ENCODE data around the gene DNAJC8.

Gene DNAJC8

DNA sequence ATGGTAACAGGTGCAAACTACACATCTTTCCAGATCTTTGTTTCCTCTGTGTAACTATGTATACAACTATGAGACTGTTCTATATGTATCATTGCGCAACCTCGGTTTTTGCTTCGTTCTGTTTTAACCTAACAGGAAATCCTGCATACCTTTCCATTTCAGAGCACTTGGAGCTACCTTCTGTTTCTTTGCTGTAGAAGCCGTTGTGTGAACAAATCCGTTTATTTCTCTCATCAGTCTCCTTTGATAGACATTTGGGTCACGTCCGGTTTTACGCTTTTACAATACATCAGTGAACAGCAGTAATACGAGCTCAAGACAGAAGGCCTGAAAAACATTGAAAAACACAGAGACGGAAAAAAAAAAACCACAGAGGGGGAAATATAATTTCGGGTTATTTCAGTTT, 13.6 kb upstream of the DNAJC8 start:
- TF ChIP-seq CTCF (IDR thresholded peaks at IDR 0.05; ENCODE audit: low read depth, low read length, missing control alignments): no peak
- DNase-seq (ENCODE audit: low read depth): no peak
- in situ Hi-C loops (cut with HindIII; ENCODE audit: low sequenced_read_pairs): no loop called here
- peak overlapping the region; percentile 50 for H3K4me3 ChIP-seq (ENCODE audit: low read depth, low read length)

GRCh38 chr1:28244549-28245251, 11.9 kb upstream of the DNAJC8 start:
- no peak for TF ChIP-seq CTCF (IDR thresholded peaks at IDR 0.05; ENCODE audit: low read depth, low read length, missing control alignments)
- in situ Hi-C loops (cut with HindIII; ENCODE audit: low sequenced_read_pairs): no loop called here
- no peak for DNase-seq (ENCODE audit: low read depth)
- H3K4me3 ChIP-seq (ENCODE audit: low read depth, low read length): no peak overlapping the region

- in situ Hi-C loops (cut with HindIII; ENCODE audit: low sequenced_read_pairs): no loop called here
- no peak overlapping the region for H3K4me3 ChIP-seq (ENCODE audit: low read depth, low read length)
- DNase-seq (ENCODE audit: low read depth): no peak
- TF ChIP-seq CTCF (IDR thresholded peaks at IDR 0.05; ENCODE audit: low read depth, low read length, missing control alignments): no peak
Measured at GRCh38 chr1:28243685-28244311, 11.0 kb upstream of the DNAJC8 start.

- in situ Hi-C loops (cut with HindIII; ENCODE audit: low sequenced_read_pairs): no loop called here
- no peak overlapping the region for H3K4me3 ChIP-seq (ENCODE audit: low read depth, low read length)
- DNase-seq (ENCODE audit: low read depth): no peak
- no peak for TF ChIP-seq CTCF (IDR thresholded peaks at IDR 0.05; ENCODE audit: low read depth, low read length, missing control alignments)
Measured at GRCh38 chr1:28241638-28242241, 8.9 kb upstream of the DNAJC8 start.

GRCh38 chr1:28240024-28240423, 7.2 kb upstream of the DNAJC8 start:
- no peak for TF ChIP-seq CTCF (IDR thresholded peaks at IDR 0.05; ENCODE audit: low read depth, low read length, missing control alignments)

DNA sequence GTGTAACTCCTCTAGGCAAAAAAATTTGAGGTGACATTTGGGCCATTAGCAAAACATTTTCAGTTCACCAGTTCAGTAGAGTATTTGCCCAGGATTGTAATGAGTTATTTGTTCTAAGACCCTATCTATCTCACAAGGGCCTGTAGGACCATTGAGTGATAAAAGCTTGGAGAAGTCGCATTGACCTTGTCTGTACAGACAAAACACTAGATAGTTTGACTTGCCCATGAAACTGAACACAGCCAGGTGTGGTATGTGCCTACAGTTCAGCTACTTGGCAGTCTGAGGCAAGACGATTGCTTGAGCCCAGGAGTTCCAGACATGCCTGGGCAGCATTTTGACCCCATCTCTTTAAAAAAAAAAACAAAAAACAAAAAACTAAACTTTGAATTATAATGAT, 6.2 kb upstream of the DNAJC8 start:
- in situ Hi-C loops (cut with HindIII; ENCODE audit: low sequenced_read_pairs): no loop called here
- H3K4me3 ChIP-seq (ENCODE audit: low read depth, low read length): no peak overlapping the region
- DNase-seq (ENCODE audit: low read depth): no peak
- TF ChIP-seq CTCF (IDR thresholded peaks at IDR 0.05; ENCODE audit: low read depth, low read length, missing control alignments): no peak

More at GRCh38 chr1:28240024-28240423, 7.2 kb upstream of the DNAJC8 start:
- no peak overlapping the region for H3K4me3 ChIP-seq (ENCODE audit: low read depth, low read length)
- no peak for DNase-seq (ENCODE audit: low read depth)
- in situ Hi-C loops (cut with HindIII; ENCODE audit: low sequenced_read_pairs): no loop called here

All from astrocyte of the cerebellum (primary cell).